ENCODE measurements around the gene VKORC1. TPM values are rescaled to one million over a fixed set of nuclear protein-coding genes. Genes with fewer than 3 reads are reported as not detected.

Gene VKORC1
- total RNA-seq, 1 experiment from 2014 or later, result 83.8 TPM

DNA sequence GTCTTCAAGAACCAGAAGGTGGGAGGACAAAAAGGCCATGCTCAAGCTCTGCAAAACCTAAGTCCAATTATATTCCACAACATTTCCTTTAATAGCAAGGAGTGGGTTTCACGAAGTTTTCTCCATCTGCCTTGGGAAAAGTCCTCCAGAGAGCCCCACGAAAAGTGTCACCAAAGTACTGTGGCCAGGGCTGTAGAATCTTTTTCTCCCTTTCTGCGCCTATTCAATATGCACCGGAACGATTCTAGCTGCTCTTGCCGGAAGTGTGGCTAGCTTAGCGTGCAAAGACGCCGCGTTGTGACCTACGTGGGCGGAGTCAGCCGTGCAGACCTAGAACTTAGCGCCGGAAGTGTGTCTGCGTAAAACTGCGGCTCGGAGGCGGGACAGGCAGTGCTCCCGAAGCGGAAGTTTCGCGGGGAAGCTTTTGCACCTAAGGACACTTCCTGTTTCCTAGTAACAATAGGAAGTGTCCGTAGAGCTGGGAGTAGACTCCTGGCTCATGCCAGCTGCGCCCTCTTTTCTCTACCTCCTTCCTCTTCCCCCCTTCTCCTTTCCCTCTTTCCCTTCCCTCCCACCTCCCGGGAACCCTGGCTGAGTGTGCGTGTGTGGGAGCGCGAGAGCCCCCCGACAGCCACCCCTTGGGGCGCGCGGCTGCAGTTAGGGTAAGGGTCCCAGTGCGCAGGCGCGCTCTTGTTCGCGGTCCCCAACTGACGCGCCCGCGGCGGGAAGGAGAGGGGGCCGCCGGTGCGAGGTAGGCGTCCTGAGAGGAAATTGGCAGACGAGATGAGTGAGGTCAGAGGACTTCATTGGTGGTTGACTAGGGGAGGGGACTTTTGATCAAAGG lies 20.4 kb downstream of the VKORC1 start, which contains the start of the genes ZNF646 and ZNF668:
ZNF646 (plus strand) TSS at position 453 of the 844 bp plus-strand sequence. CDS start 1,903 bp downstream, outside the sequence.
ZNF668 (minus strand) TSS at position 271 of the 844 bp plus-strand sequence. CDS start 9,781 bp downstream, outside the sequence.
- H4K20me1 ChIP-seq (ENCODE audit: insufficient read depth), result no peaks in the 10 kb centered on the region
- peak within 1 kb of the TSS; percentile 95 for H3K9ac ChIP-seq (ENCODE audit: low read length)
- BruUV-seq (replicated peaks), result no TSS peak
- ChIA-PET CTCF (interaction anchor here (1.0 to 1.2 kb wide), 7 partner anchors 18 to 795 kb away, joined by 3 to 7 read pairs (median 4); partner anchors contain the start of genes HSD3B7 and ZNF843), RAD21 (ENCODE audit: low non-redundant PET in 1 of 2, low total read pairs in 2 of 2, uncharacterized antibody in 2 of 2, unreplicated experiment in 2 of 2) (interaction anchor here (0.8 to 1.5 kb wide), 4 partner anchors 43 to 89 kb away, joined by 3 to 7 read pairs (median 4); partner anchors contain the start of genes HSD3B7 (in 1 of the 2) and KAT8 (in 1 of the 2)), POLR2A (interaction anchor here (1.0 to 1.6 kb wide), 10 partner anchors 18 to 140 kb away, joined by 3 to 8 read pairs (median 4); partner anchors contain the start of genes HSD3B7, KAT8, STX4 and TRIM72)
- H3K9me2 ChIP-seq (ENCODE audit: insufficient read depth), result no peaks in the 10 kb centered on the region
- peak; percentile 86 for ATAC-seq
- H3K27me3 ChIP-seq (ENCODE audit: insufficient read depth, low read length), result no peaks in the 10 kb centered on the region
- H3K79me2 ChIP-seq (ENCODE audit: insufficient read depth, low read length), result peaks cover 71% of the 10 kb centered on the region
- H2AFZ ChIP-seq (ENCODE audit: low read depth, low read length, poor library complexity, severe bottlenecking), result no peak within 1 kb of the TSS
- H3K9me3 ChIP-seq (ENCODE audit: control insufficient read depth in 1 of 2, insufficient read depth in 1 of 2, low read depth in 1 of 2, low read length in 2 of 2), result no peaks in the 10 kb centered on the region
- peak within 1 kb of the TSS; percentile 97 for H3K4me2 ChIP-seq (ENCODE audit: low read length)
- peak within 1 kb of the TSS; percentile 87 to 99 for H3K4me3 ChIP-seq (replicated peaks in 1 of 2; ENCODE audit: low read depth in 1 of 2, low read length in 2 of 2)
- peak; percentile 99 for DNase-seq (ENCODE audit: low read depth, low spot score)
- peaks cover 14 to 31% of the 10 kb centered on the region in 2 experiments for H3K36me3 ChIP-seq (ENCODE audit: control insufficient read depth in 1 of 2, insufficient read depth in 2 of 2, low read length in 2 of 2)
- H3K27ac ChIP-seq (ENCODE audit: low read depth, low read length), result peak within 1 kb of the TSS; percentile 100
- intact Hi-C loops (cut with micrococcal nuclease), result loop anchor here (1.0 to 10.0 kb wide), 5 partner anchors 20 to 381 kb away; partner anchors contain the start of genes ARMC5, PRSS8, STX4 and VKORC1
- H3K4me1 ChIP-seq (ENCODE audit: control insufficient read depth in 1 of 2, insufficient read depth in 2 of 2, low read length in 2 of 2), result peaks cover 8 to 18% of the 10 kb centered on the region in 2 experiments; a peak in 3 of 4 replicates
- TF ChIP-seq EZH2phosphoT487 (IDR thresholded peaks at IDR 0.05; ENCODE audit: borderline replicate concordance) (no peak), CEBPB (IDR thresholded peaks at IDR 0.05; ENCODE audit: low read depth) (no peak), TCF7L2 (IDR thresholded peaks at IDR 0.05; ENCODE audit: borderline replicate concordance, extremely low read depth, insufficient read depth, insufficient read length) (peak; percentile 82), ELF1 (IDR thresholded peaks at IDR 0.05; ENCODE audit: borderline replicate concordance, low read depth) (peak; percentile 93), ZFX (IDR thresholded peaks at IDR 0.05) (no peak), JUND (IDR thresholded peaks at IDR 0.05) (no peak), EGR1 (IDR thresholded peaks at IDR 0.05; ENCODE audit: low read depth) (peak; percentile 80), FOSL1 (IDR thresholded peaks at IDR 0.05; ENCODE audit: low read depth) (no peak), EZH2 (IDR thresholded peaks at IDR 0.05) (no peak), RAD21 (IDR thresholded peaks at IDR 0.05; ENCODE audit: low read depth) (no peak), SP1 (IDR thresholded peaks at IDR 0.05; ENCODE audit: low read depth) (peak; percentile 95), POLR2A (IDR thresholded peaks at IDR 0.05; ENCODE audit: borderline replicate concordance, extremely low read depth, insufficient read depth, insufficient read length) (peak; percentile 61), SIN3A (IDR thresholded peaks at IDR 0.05; ENCODE audit: low read depth) (peak; percentile 84)
- TF ChIP-seq, protein P1, sequence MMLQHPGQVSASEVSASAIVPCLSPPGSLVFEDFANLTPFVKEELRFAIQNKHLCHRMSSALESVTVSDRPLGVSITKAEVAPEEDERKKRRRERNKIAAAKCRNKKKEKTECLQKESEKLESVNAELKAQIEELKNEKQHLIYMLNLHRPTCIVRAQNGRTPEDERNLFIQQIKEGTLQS (IDR thresholded peaks at IDR 0.05), result no peak
- TF ChIP-seq, protein P2, sequence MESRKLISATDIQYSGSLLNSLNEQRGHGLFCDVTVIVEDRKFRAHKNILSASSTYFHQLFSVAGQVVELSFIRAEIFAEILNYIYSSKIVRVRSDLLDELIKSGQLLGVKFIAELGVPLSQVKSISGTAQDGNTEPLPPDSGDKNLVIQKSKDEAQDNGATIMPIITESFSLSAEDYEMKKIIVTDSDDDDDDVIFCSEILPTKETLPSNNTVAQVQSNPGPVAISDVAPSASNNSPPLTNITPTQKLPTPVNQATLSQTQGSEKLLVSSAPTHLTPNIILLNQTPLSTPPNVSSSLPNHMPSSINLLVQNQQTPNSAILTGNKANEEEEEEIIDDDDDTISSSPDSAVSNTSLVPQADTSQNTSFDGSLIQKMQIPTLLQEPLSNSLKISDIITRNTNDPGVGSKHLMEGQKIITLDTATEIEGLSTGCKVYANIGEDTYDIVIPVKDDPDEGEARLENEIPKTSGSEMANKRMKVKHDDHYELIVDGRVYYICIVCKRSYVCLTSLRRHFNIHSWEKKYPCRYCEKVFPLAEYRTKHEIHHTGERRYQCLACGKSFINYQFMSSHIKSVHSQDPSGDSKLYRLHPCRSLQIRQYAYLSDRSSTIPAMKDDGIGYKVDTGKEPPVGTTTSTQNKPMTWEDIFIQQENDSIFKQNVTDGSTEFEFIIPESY (IDR thresholded peaks at IDR 0.05; ENCODE audit: extremely low read depth, insufficient replicate concordance, low read length), result no peak
- TF ChIP-seq, protein P3, sequence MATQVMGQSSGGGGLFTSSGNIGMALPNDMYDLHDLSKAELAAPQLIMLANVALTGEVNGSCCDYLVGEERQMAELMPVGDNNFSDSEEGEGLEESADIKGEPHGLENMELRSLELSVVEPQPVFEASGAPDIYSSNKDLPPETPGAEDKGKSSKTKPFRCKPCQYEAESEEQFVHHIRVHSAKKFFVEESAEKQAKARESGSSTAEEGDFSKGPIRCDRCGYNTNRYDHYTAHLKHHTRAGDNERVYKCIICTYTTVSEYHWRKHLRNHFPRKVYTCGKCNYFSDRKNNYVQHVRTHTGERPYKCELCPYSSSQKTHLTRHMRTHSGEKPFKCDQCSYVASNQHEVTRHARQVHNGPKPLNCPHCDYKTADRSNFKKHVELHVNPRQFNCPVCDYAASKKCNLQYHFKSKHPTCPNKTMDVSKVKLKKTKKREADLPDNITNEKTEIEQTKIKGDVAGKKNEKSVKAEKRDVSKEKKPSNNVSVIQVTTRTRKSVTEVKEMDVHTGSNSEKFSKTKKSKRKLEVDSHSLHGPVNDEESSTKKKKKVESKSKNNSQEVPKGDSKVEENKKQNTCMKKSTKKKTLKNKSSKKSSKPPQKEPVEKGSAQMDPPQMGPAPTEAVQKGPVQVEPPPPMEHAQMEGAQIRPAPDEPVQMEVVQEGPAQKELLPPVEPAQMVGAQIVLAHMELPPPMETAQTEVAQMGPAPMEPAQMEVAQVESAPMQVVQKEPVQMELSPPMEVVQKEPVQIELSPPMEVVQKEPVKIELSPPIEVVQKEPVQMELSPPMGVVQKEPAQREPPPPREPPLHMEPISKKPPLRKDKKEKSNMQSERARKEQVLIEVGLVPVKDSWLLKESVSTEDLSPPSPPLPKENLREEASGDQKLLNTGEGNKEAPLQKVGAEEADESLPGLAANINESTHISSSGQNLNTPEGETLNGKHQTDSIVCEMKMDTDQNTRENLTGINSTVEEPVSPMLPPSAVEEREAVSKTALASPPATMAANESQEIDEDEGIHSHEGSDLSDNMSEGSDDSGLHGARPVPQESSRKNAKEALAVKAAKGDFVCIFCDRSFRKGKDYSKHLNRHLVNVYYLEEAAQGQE (IDR thresholded peaks at IDR 0.05; ENCODE audit: low read depth), result no peak
- TF ChIP-seq, protein P4, sequence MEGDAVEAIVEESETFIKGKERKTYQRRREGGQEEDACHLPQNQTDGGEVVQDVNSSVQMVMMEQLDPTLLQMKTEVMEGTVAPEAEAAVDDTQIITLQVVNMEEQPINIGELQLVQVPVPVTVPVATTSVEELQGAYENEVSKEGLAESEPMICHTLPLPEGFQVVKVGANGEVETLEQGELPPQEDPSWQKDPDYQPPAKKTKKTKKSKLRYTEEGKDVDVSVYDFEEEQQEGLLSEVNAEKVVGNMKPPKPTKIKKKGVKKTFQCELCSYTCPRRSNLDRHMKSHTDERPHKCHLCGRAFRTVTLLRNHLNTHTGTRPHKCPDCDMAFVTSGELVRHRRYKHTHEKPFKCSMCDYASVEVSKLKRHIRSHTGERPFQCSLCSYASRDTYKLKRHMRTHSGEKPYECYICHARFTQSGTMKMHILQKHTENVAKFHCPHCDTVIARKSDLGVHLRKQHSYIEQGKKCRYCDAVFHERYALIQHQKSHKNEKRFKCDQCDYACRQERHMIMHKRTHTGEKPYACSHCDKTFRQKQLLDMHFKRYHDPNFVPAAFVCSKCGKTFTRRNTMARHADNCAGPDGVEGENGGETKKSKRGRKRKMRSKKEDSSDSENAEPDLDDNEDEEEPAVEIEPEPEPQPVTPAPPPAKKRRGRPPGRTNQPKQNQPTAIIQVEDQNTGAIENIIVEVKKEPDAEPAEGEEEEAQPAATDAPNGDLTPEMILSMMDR (IDR thresholded peaks at IDR 0.05 in 2 of 3, conservative IDR thresholded peaks at IDR 0.05 in 1 of 3; ENCODE audit: borderline replicate concordance in 1 of 3, insufficient read depth in 1 of 3, low read depth in 2 of 3, low read length in 2 of 3), result no peak
- TF ChIP-seq, protein P5, sequence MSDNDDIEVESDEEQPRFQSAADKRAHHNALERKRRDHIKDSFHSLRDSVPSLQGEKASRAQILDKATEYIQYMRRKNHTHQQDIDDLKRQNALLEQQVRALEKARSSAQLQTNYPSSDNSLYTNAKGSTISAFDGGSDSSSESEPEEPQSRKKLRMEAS (IDR thresholded peaks at IDR 0.05), result peak; percentile 85

Data from HCT116 (cell line).